A673 (cell line): ENCODE measurements around the gene LPP.

Experiments used
- EZH2 ChIP-seq: fragments of 200-600 bp; sonication (generic); IDR thresholded peaks from 2 replicates; pipeline ENCODE4 v1.6.1; 2017; ENCODE audit warnings: borderline replicate concordance, low read depth, mild to moderate bottlenecking, mixed read lengths, antibody characterized with exemption, low read length; ENCODE audit not compliant: poor library complexity, severe bottlenecking
- TF ChIP-seq, protein P1 (sequence below): fragments of 300-800, 200-600 bp; sonication (generic); conservative IDR thresholded peaks from 2 replicates; pipeline ENCODE4 v1.5.1; 2017; ENCODE audit warnings: low read depth, mild to moderate bottlenecking, antibody characterized with exemption, low read length, moderate library complexity, mixed read lengths

DNA sequence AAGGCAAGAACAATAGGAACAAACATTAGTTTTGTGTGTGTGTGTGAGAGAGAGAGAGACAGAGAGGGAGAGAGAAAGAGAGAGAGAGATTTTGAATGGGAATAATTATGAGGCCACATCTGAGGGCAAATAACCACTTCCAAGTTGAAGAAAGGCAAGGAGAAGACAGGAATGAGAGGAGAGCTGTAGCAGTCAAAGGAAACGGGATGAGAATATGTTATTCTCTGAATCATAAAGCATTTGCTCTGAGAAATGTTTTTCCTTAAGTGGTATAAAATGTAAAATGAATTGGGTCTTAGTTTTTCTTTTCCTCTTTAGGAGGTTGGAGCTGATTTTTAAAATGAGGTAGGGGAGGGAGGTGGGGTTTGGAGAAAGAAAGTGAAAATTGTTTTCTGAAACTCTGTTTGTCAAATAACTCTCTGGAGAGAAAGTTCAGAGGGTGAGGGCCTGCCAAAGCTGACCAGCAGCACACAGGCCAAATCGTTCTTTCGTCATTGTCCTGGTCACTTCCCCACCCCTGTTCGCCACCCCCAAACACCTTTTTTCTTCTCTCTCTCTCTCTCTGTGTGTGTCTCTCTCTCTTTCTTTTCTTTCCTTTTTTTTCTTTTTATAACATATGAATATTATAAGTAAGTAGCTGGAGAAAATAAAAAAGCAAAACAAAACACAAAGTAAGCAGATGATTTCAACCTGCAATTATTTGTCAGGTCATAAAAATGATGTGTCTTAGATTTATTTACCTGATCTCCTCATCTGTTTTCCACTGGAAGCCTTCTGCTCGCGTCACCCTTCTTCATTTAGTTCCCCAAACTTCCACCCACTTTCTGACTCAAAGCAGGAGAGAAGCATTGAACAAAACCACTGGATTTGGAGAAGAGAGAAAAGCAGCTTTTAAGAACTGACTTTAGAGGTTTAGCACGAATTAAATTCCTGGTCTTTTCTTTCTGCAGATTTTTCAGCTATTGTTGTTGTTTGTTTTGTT lies 110.6 kb downstream of the LPP start:
- TF ChIP-seq, protein P1, sequence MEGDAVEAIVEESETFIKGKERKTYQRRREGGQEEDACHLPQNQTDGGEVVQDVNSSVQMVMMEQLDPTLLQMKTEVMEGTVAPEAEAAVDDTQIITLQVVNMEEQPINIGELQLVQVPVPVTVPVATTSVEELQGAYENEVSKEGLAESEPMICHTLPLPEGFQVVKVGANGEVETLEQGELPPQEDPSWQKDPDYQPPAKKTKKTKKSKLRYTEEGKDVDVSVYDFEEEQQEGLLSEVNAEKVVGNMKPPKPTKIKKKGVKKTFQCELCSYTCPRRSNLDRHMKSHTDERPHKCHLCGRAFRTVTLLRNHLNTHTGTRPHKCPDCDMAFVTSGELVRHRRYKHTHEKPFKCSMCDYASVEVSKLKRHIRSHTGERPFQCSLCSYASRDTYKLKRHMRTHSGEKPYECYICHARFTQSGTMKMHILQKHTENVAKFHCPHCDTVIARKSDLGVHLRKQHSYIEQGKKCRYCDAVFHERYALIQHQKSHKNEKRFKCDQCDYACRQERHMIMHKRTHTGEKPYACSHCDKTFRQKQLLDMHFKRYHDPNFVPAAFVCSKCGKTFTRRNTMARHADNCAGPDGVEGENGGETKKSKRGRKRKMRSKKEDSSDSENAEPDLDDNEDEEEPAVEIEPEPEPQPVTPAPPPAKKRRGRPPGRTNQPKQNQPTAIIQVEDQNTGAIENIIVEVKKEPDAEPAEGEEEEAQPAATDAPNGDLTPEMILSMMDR: no peak
- no peak for TF ChIP-seq EZH2
